Breast epithelium (tissue), 4 donors: Measurements from ENCODE around the gene HHEX. TPM values are rescaled to one million over a fixed set of nuclear protein-coding genes. Genes with fewer than 3 reads are reported as not detected.
A peak's percentile ranks its signal among the peaks of the same experiment; 100 is the strongest.

Experiments used
- DNase-seq, 2 donors: peaks; one replicate each; pipeline ENCODE4 v3.0.0-alpha.2; 2019; ENCODE audit warnings: low spot score in 2 of 2
- H3K27ac ChIP-seq, 2 donors: fragments of 200-600 bp; sonication (generic) in 1 of 2; one replicate each; pipeline ENCODE4 v1.5.1; 2016 to 2019; ENCODE audit warnings: mild to moderate bottlenecking in 1 of 2
- H3K27me3 ChIP-seq, 2 donors: fragments of 200-600 bp; sonication (generic) in 1 of 2; one replicate each; pipeline versions ENCODE4 v1.5.1 to v1.6.0; 2017 to 2019; ENCODE audit warnings: control low read depth in 1 of 2, mild to moderate bottlenecking in 1 of 2
- H3K36me3 ChIP-seq: fragments of 200-600 bp; one replicate; pipeline ENCODE4 v1.5.1; 2019
- H3K4me1 ChIP-seq, 2 donors: fragments of 200-600 bp; sonication (generic); one replicate each; pipeline ENCODE4 v1.5.1; 2016 to 2019; ENCODE audit warnings: control low read depth in 1 of 2
- H3K4me3 ChIP-seq, 3 donors: fragments of 200-600 bp; sonication (generic); 1 replicate in 2 of 3; 2 replicates in 1 of 3; pipeline ENCODE4 v1.5.1; 2016 to 2019; ENCODE audit warnings: mild to moderate bottlenecking in 3 of 3, moderate library complexity in 2 of 3
- H3K9me3 ChIP-seq, 2 donors: fragments of 200-600 bp; sonication (generic) in 1 of 2; one replicate each; pipeline ENCODE4 v1.5.1; 2016 to 2019; ENCODE audit warnings: control low read depth in 1 of 2
- POLR2A ChIP-seq: fragments of 450-650 bp; IDR thresholded peaks from one replicate; pipeline ENCODE4 v1.6.1; 2016; ENCODE audit warnings: antibody characterized with exemption, mild to moderate bottlenecking, moderate library complexity
- POLR2AphosphoS5 ChIP-seq, 3 donors: sonication (generic); formaldehyde crosslinking; IDR thresholded peaks; one replicate each; pipeline ENCODE4 v1.6.1; 2017; ENCODE audit warnings: antibody characterized with exemption in 3 of 3
- intact Hi-C: fragments of 100-400 bp; cut with DNase I; formaldehyde crosslinking; loops from one replicate; pipeline ENCODE4 v1.15.1; 2023; ENCODE audit warnings: low total_unique reads
- total RNA-seq, 3 donors: library from RNA; depleted of rRNA; stranded (reverse); fragments of >200 nt; gene quantifications; one replicate each; pipeline ENCODE4 v1.1.0, GENCODE V29; 2016
- TF ChIP-seq, protein P1 (sequence below), 3 donors: fragments of 450-650 bp; IDR thresholded peaks; one replicate each; pipeline ENCODE4 v1.5.1; 2016 to 2017; ENCODE audit warnings: antibody characterized with exemption in 3 of 3, mild to moderate bottlenecking in 3 of 3, moderate library complexity in 3 of 3

Gene HHEX
- total RNA-seq, 3 donors from 2014 or later = 4.4 to 10.6 (median 5.6) TPM

DNA sequence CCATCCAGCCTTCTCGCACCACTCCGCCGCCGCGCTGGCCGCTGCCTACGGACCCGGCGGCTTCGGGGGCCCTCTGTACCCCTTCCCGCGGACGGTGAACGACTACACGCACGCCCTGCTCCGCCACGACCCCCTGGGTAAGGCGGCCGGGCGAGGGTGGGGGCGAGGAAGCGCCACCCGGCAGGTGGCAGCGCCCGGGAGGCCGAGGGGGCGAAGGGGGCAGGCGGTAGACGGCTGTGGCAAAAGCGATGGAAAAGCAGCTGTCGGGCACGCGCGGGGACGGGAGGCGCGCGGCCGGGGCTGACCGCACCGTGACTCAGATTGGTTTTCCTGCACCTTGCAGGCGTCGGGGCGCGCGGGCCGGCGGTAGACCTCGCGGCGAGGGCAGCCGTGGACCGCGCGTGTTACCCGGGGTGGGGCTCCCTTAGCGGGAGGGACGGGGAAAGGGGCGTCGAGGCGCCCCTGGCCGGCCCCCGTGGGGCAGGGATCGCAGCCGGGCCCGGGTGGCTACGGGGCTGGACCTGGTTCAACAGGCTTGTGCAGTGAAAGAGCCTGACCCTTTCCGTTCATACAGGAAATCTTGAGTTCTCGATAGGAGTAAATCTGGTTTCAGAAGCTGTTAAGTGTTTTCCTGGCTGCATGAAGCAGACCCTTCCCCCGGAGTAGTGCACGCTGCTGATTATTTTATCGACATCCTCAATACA, 608 bp downstream of the HHEX start:
- peak overlapping the region; percentile 70 to 79 for H3K27ac ChIP-seq
- peaks cover 0 to 7% of the 10 kb centered on the region in 2 donors for H3K27me3 ChIP-seq
- DNase-seq = peak in 1 of 2 donors; percentile 36
- no peaks in the 10 kb centered on the region for H3K4me1 ChIP-seq
- TF ChIP-seq, protein P1, sequence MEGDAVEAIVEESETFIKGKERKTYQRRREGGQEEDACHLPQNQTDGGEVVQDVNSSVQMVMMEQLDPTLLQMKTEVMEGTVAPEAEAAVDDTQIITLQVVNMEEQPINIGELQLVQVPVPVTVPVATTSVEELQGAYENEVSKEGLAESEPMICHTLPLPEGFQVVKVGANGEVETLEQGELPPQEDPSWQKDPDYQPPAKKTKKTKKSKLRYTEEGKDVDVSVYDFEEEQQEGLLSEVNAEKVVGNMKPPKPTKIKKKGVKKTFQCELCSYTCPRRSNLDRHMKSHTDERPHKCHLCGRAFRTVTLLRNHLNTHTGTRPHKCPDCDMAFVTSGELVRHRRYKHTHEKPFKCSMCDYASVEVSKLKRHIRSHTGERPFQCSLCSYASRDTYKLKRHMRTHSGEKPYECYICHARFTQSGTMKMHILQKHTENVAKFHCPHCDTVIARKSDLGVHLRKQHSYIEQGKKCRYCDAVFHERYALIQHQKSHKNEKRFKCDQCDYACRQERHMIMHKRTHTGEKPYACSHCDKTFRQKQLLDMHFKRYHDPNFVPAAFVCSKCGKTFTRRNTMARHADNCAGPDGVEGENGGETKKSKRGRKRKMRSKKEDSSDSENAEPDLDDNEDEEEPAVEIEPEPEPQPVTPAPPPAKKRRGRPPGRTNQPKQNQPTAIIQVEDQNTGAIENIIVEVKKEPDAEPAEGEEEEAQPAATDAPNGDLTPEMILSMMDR (IDR thresholded peaks at IDR 0.05) = no peak
- peak in 1 of 3 donors; percentile 53 for TF ChIP-seq POLR2AphosphoS5 (IDR thresholded peaks at IDR 0.05)
- TF ChIP-seq POLR2A = no peak
- peaks cover 0 to 10% of the 10 kb centered on the region in 2 donors for H3K9me3 ChIP-seq
- no peaks in the 10 kb centered on the region for H3K36me3 ChIP-seq
- intact Hi-C loops = no loop called here
- H3K4me3 ChIP-seq = peak overlapping the region; percentile 61 to 75 (median 71)

DNA sequence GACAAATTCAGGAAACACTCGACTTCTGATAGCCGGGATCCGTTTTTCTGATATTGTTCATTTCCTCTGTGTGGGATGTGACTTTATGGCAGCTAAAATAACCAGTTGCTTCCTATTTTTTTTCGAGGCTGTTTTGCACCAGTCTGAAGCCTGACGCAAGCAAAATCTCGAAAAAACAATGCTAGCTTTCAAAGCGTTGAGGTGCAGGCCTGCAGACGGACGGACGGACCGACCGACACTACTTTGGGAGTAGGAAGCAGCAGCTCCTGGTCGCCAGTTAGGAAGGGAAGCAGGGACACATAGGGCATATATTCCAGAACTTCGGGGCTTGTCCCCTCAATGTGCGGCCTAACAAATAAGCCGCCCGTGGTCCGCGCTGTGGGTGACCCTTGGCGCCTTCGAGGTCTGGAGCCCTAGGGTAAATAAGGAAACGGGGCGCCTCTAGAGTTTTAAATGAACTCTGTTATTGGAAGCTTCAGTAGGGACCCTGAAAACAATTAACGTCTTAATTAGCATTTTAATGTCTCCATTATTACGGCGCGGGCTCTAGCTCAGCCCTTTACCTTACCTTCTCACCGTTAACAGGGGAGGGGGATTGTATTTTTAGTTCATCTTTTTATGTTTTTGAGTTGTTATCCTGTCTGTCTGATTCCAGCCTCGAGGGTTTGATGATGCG, 1.3 kb downstream of the HHEX start:
- Histone ChIP-seq H3K27ac (peak overlapping the region; percentile 67 to 74), H3K9me3 (peaks cover 0 to 3% of the 10 kb centered on the region in 2 donors), H3K4me3 (peak overlapping the region; percentile 61 to 75 (median 71)), H3K4me1 (no peaks in the 10 kb centered on the region), H3K27me3 (peaks cover 0 to 7% of the 10 kb centered on the region in 2 donors), H3K36me3 (no peaks in the 10 kb centered on the region)
- DNase-seq = no peak
- intact Hi-C loops = no loop called here
- TF ChIP-seq POLR2AphosphoS5 (IDR thresholded peaks at IDR 0.05) (peak in 1 of 3 donors; percentile 20), POLR2A (no peak)

GRCh38 chr10:92691591-92692079, 1.9 kb downstream of the HHEX start:
- TF ChIP-seq, protein P1 (IDR thresholded peaks at IDR 0.05) = no peak
- TF ChIP-seq POLR2AphosphoS5 (IDR thresholded peaks at IDR 0.05) = peak in 2 of 3 donors; percentile 13 to 30
- Histone ChIP-seq H3K9me3 (no peaks in the 10 kb centered on the region), H3K36me3 (no peaks in the 10 kb centered on the region), H3K27ac (peak overlapping the region; percentile 67 to 74), H3K27me3 (peaks cover 0 to 7% of the 10 kb centered on the region in 2 donors), H3K4me3 (peak overlapping the region; percentile 20 to 75 (median 61)), H3K4me1 (no peaks in the 10 kb centered on the region)
- DNase-seq = no peak
- intact Hi-C loops = no loop called here

- Histone ChIP-seq H3K27ac (peak overlapping the region; percentile 67 to 74), H3K27me3 (peaks cover 0 to 7% of the 10 kb centered on the region in 2 donors), H3K4me3 (peak overlapping the region; percentile 20 to 75 (median 61)), H3K36me3 (no peaks in the 10 kb centered on the region), H3K9me3 (no peaks in the 10 kb centered on the region), H3K4me1 (no peaks in the 10 kb centered on the region)
- TF ChIP-seq, protein P1 (IDR thresholded peaks at IDR 0.05) = no peak
- TF ChIP-seq POLR2AphosphoS5 (IDR thresholded peaks at IDR 0.05) (no peak), POLR2A (no peak)
- intact Hi-C loops = no loop called here
- DNase-seq = no peak
These were observed 2.4 kb downstream of the HHEX start for GRCh38 chr10:92692080-92692671.

- TF ChIP-seq POLR2AphosphoS5 (IDR thresholded peaks at IDR 0.05) = no peak
- TF ChIP-seq, protein P1 (IDR thresholded peaks at IDR 0.05) = no peak
- no peak for TF ChIP-seq POLR2A
- peak overlapping the region in 1 of 3 donors; percentile 75 for H3K4me3 ChIP-seq
- H3K27ac ChIP-seq = no peak overlapping the region
- intact Hi-C loops = no loop called here
- H3K36me3 ChIP-seq = no peaks in the 10 kb centered on the region
- H3K4me1 ChIP-seq = no peaks in the 10 kb centered on the region
- no peak for DNase-seq
- H3K27me3 ChIP-seq = peaks cover 0 to 7% of the 10 kb centered on the region in 2 donors
- no peaks in the 10 kb centered on the region for H3K9me3 ChIP-seq
These were observed 3.2 kb downstream of the HHEX start for GRCh38 chr10:92692697-92693533.
